ENCODE measurements around the gene DHRS2.

Gene DHRS2

DNA sequence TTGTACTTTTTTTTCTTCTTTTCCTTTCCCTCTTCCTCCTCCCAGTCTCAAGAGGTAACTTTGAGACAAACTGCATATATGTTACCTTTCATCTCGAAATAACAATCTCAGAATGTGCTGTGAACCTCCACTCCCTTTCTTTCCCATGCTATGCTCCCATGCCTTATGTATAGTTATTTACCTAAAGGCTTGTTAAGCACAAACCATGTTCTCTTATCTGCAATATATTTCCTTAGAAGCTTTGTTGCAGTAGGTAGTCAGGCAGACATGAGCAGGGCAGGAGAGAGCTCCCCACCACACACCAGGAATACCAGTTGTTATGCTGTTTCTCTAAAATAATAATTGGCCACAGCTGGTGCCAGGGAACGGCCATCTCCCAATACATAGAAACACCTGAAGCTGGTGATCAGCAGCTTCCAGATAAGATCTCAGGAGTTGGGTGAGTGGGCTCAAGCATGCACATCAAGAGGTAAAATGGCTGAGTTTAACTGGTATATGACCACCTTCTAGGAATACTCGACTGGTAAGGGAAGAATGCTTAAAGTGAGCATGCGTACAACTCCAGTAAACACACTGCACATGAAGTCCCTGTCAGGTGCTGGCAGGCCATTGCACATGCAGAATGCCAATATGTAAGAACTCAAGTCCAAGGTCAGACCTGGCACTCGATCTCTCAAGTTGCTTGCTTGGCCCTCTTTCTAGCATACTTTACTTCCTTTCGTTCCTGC is 14.8 kb upstream of the DHRS2 start:
- Histone ChIP-seq H3K4me3 (replicated peaks; ENCODE audit: low read depth, low read length) (no peak overlapping the region), H3K36me3 (ENCODE audit: control insufficient read depth, insufficient read depth, low read length) (no peaks in the 10 kb centered on the region), H3K27me3 (replicated peaks; ENCODE audit: control insufficient read depth, insufficient read depth, low read length) (no peaks in the 10 kb centered on the region)
- TF ChIP-seq, protein P1, sequence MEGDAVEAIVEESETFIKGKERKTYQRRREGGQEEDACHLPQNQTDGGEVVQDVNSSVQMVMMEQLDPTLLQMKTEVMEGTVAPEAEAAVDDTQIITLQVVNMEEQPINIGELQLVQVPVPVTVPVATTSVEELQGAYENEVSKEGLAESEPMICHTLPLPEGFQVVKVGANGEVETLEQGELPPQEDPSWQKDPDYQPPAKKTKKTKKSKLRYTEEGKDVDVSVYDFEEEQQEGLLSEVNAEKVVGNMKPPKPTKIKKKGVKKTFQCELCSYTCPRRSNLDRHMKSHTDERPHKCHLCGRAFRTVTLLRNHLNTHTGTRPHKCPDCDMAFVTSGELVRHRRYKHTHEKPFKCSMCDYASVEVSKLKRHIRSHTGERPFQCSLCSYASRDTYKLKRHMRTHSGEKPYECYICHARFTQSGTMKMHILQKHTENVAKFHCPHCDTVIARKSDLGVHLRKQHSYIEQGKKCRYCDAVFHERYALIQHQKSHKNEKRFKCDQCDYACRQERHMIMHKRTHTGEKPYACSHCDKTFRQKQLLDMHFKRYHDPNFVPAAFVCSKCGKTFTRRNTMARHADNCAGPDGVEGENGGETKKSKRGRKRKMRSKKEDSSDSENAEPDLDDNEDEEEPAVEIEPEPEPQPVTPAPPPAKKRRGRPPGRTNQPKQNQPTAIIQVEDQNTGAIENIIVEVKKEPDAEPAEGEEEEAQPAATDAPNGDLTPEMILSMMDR (IDR thresholded peaks at IDR 0.05; ENCODE audit: insufficient read depth, low read length, poor library complexity, severe bottlenecking) = no peak
- no peak for DNase-seq (ENCODE audit: extremely low read depth, insufficient read length)

DNA sequence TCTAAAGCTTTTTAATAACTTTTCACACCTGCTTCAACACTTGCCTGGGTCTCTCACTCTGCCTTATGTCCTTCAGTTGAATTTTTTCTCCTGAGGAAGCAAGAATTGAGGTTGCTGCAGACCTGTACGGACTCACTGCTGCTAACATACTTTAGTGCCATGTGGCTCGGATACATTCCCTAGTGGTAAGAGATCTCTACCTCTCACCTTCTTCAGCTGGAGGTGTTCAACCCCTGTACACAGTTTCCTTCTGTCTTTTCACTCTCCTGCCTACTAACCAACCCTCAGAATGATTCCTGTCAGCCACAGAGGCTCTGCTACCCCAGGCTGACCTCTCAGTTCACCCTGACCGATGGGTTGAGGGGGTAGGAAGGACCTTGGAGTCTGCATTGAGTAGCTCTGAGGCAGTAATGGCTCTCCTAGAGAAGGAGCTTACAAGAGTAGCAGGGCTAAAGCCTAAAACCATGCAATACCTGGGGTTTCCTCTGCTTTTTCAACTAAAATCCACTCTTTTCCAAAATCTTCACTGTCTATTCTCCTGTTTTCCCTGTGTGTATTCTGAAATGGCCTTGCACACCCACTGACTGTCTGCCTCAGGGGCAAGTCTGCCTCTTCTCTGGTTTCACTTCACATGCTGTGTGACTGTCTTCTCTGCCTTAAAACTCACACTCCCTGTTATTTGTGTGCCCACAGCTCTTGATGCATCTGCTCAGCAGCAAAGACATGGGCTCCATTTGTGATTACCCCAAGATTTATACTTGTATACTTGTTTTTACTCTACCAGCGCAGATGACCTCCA is 14.0 kb upstream of the DHRS2 start:
- H3K36me3 ChIP-seq (ENCODE audit: control insufficient read depth, insufficient read depth, low read length) = no peaks in the 10 kb centered on the region
- no peak for DNase-seq (ENCODE audit: extremely low read depth, insufficient read length)
- TF ChIP-seq, protein P1 (IDR thresholded peaks at IDR 0.05; ENCODE audit: insufficient read depth, low read length, poor library complexity, severe bottlenecking) = no peak
- no peaks in the 10 kb centered on the region for H3K27me3 ChIP-seq (replicated peaks; ENCODE audit: control insufficient read depth, insufficient read depth, low read length)
- no peak overlapping the region for H3K4me3 ChIP-seq (replicated peaks; ENCODE audit: low read depth, low read length)

DNA sequence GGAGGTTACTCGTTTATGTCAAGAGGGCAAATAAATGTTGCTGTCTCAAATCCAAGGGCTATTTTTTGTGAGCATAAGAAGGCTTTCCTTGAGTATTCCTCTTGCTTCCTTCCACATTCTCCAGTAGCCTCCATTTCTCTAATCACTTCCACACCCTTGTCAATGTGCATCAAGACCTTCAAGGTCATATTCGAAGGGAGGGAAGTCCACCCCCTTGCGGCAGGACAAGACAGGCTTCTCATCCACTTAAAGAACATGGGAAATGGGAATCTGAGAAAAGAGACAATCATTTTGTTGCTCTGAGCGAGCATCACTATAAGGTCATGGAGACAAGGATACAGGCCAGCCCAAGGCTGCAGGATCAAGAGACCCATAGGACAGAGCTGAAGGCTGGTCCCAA is 13.2 kb upstream of the DHRS2 start:
- H3K27me3 ChIP-seq (replicated peaks; ENCODE audit: control insufficient read depth, insufficient read depth, low read length) = no peaks in the 10 kb centered on the region
- no peaks in the 10 kb centered on the region for H3K36me3 ChIP-seq (ENCODE audit: control insufficient read depth, insufficient read depth, low read length)
- TF ChIP-seq, protein P1 (IDR thresholded peaks at IDR 0.05; ENCODE audit: insufficient read depth, low read length, poor library complexity, severe bottlenecking) = no peak
- no peak for DNase-seq (ENCODE audit: extremely low read depth, insufficient read length)
- no peak overlapping the region for H3K4me3 ChIP-seq (replicated peaks; ENCODE audit: low read depth, low read length)

DNA sequence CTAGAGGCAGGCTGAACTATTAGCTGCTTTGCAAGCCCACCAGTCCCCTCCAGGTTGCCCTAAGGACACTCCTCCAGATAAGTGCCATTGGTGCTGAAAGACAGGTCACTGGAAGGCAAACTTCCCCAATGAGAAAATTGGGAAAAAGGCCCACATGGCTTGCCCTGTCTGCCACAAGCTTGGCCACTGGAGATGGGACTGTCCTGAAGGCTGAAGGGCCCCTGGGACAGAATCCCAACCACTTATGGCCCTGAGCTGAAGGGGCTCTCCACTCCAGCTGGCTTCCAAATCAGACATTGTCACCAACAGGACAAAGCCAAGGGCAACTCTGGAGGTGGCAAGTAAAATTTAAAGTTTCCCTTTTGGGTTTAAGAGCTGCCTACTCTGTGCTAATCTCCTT is 12.2 kb upstream of the DHRS2 start:
- no peaks in the 10 kb centered on the region for H3K36me3 ChIP-seq (ENCODE audit: control insufficient read depth, insufficient read depth, low read length)
- no peaks in the 10 kb centered on the region for H3K27me3 ChIP-seq (replicated peaks; ENCODE audit: control insufficient read depth, insufficient read depth, low read length)
- TF ChIP-seq, protein P1 (IDR thresholded peaks at IDR 0.05; ENCODE audit: insufficient read depth, low read length, poor library complexity, severe bottlenecking) = no peak
- H3K4me3 ChIP-seq (replicated peaks; ENCODE audit: low read depth, low read length) = no peak overlapping the region
- no peak for DNase-seq (ENCODE audit: extremely low read depth, insufficient read length)

DNA sequence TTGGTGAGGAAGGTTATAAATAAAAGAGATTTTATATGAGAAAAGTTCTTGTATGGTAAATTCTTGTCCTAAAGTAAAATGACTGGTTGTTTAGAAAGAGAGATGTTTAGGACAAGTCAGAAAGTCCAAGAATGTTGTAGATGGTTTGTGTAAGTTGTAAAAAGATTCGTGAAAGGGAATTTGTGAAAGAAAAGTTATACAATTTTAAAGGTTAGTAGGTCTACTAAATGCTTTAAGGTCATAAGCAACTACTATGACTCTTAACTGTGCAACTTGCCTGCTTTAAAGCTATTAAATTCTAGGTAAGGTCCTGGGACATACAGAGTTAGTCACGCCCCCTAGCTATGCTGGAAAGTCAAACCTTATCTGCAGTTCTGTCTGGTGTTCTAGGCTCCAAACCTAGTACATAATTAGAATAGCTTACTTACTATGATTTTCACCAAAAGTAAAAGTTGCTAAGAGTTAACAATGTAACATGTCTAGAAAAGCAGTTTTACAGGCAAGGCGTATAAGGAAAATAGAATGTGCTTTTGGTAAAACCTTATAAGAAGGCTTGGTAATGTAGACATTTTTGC is 11.2 kb upstream of the DHRS2 start:
- TF ChIP-seq, protein P1 (IDR thresholded peaks at IDR 0.05; ENCODE audit: insufficient read depth, low read length, poor library complexity, severe bottlenecking) = no peak
- Histone ChIP-seq H3K36me3 (ENCODE audit: control insufficient read depth, insufficient read depth, low read length) (no peaks in the 10 kb centered on the region), H3K27me3 (replicated peaks; ENCODE audit: control insufficient read depth, insufficient read depth, low read length) (no peaks in the 10 kb centered on the region), H3K4me3 (replicated peaks; ENCODE audit: low read depth, low read length) (no peak overlapping the region)
- DNase-seq (ENCODE audit: extremely low read depth, insufficient read length) = no peak

Data from GM06990 (cell line).